GM19351 (cell line): Measurements from ENCODE around the gene POLR2I.
"Not testable (repeated sequence)": the region's sequence is repeated elsewhere in the genome, so short reads cannot be mapped to it uniquely, and the experiment has no call there.

Source experiments
- ATAC-seq: cut with Tn5 transposase; IDR thresholded peaks from one replicate; pipeline ENCODE4 v1.9.1; 2021; ENCODE audit warnings: mild to moderate bottlenecking, moderate library complexity; ENCODE audit not compliant: unreplicated experiment

The POLR2I gene

GRCh38 chr19:36134867-36135266 lies 20.2 kb upstream of the POLR2I start:
- ATAC-seq, result not testable (repeated sequence)

GRCh38 chr19:36131221-36131620 lies 16.5 kb upstream of the POLR2I start:
- not testable (repeated sequence) for ATAC-seq

- peak; percentile 11 for ATAC-seq
Observed at GRCh38 chr19:36128392-36128736, 13.7 kb upstream of the POLR2I start.

GRCh38 chr19:36125557-36125956 lies 10.9 kb upstream of the POLR2I start:
- no peak for ATAC-seq

- ATAC-seq, result no peak
Observed at GRCh38 chr19:36121486-36122124, 6.9 kb upstream of the POLR2I start.

- no peak for ATAC-seq
Observed at GRCh38 chr19:36120984-36121358, 6.3 kb upstream of the POLR2I start.

- no peak for ATAC-seq
Observed at GRCh38 chr19:36120092-36120983, 5.7 kb upstream of the POLR2I start.

GRCh38 chr19:36116344-36116637 lies 1.6 kb upstream of the POLR2I start:
- ATAC-seq, result no peak

- peak; percentile 27 for ATAC-seq
Observed at GRCh38 chr19:36115453-36116343, 1.0 kb upstream of the POLR2I start, which contains the start of gene TBCB. Gene TBCB, plus strand, starts transcription at chr19:36115468. Its CDS starts 93 bp downstream, at chr19:36115561.

- no peak for ATAC-seq
Observed at GRCh38 chr19:36113894-36114720, 568 bp downstream of the POLR2I start.

- ATAC-seq, result no peak
Observed at GRCh38 chr19:36113425-36113824, 1.2 kb downstream of the POLR2I start.

- ATAC-seq, result no peak
Observed at GRCh38 chr19:36112678-36113077, 2.0 kb downstream of the POLR2I start.

GRCh38 chr19:36111200-36111539 lies 3.5 kb downstream of the POLR2I start:
- ATAC-seq, result no peak

- no peak for ATAC-seq
Observed at GRCh38 chr19:36110487-36111199, 4.0 kb downstream of the POLR2I start, which contains the start of gene OVOL3. Gene OVOL3, plus strand, starts transcription at chr19:36111143. Its CDS starts 60 bp downstream, at chr19:36111203.

- no peak for ATAC-seq
Observed at GRCh38 chr19:36108684-36109083, 6.0 kb downstream of the POLR2I start.

GRCh38 chr19:36106991-36107390 lies 7.7 kb downstream of the POLR2I start:
- no peak for ATAC-seq

GRCh38 chr19:36106441-36106840 lies 8.2 kb downstream of the POLR2I start:
- no peak for ATAC-seq

- no peak for ATAC-seq
Observed at GRCh38 chr19:36103842-36104552, 10.7 kb downstream of the POLR2I start.

GRCh38 chr19:36103040-36103626 lies 11.5 kb downstream of the POLR2I start:
- ATAC-seq, result no peak
